Cortex of kidney (tissue), 1 donor: ENCODE results near the gene PTPRG.

ENCODE experiments used
- DNase-seq: peaks from one replicate; lab custom pipeline; 2025; lab: John Stamatoyannopoulos, UW

PTPRG gene

DNA sequence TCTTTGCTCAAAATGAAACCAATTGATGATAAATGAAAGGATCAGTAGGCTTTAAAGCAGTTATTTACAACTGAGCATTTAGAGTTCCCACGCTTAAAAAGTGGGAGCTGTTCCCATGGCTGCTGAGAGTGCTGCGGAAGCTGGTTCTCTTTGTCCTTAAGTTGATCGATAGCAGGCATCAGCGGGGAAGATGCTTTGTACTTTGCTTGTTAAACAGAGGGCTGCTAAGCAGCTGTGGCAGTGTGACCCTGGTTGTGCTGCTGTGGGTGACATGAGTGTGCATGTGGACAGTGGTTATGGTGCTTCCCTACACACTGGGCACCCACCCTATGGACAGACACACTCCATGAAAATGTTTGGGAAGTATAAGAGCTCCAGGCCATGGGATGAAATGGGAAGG, 96.3 kb downstream of the PTPRG start:
- no peak for DNase-seq

GRCh38 chr3:61662861-61663260, 101.5 kb downstream of the PTPRG start:
- DNase-seq = no peak

GRCh38 chr3:61663356-61664104, 102.2 kb downstream of the PTPRG start:
- no peak for DNase-seq

- no peak for DNase-seq
These were observed 102.7 kb downstream of the PTPRG start for GRCh38 chr3:61664105-61664482.

DNA sequence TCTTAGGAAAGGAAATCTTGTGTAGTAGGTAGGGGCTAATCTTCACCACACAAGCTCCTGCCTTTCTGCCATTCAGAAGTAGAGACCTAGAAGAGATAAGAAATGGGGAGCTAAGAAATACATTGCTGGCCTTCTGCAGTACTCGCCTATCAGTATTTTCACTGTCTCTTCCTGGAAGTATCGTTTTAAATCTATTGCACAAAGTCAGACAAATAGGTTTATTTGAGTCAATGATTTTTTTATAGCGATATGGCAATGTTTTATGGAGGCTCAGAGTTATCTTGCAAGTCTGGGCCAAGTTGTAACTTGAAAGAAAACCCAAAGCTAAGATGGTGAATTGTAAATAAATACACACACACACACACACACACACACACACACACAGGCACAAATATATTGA, 103.8 kb downstream of the PTPRG start:
- DNase-seq = no peak

- DNase-seq = no peak
These were observed 104.6 kb downstream of the PTPRG start for GRCh38 chr3:61665987-61666386.

GRCh38 chr3:61666615-61667330, 105.4 kb downstream of the PTPRG start:
- no peak for DNase-seq

DNA sequence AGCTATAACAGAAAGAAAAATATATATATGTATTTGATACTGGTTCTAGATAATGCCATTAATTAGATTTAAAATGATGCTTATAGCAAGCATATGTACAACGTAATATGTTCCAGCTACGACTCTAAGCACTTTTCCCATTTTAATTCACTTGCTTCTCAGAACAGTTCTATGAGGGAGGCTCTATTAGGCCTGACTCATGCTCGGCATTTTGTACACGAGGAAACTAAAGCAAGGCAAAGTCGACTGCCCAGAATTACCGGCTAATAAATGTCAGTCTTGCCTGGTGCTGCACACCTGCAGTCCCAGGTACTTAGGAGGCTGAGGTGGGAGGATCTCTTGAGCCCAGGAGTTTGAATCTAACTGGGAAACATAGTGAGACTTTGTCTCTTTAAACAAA, 106.0 kb downstream of the PTPRG start:
- DNase-seq = no peak

DNA sequence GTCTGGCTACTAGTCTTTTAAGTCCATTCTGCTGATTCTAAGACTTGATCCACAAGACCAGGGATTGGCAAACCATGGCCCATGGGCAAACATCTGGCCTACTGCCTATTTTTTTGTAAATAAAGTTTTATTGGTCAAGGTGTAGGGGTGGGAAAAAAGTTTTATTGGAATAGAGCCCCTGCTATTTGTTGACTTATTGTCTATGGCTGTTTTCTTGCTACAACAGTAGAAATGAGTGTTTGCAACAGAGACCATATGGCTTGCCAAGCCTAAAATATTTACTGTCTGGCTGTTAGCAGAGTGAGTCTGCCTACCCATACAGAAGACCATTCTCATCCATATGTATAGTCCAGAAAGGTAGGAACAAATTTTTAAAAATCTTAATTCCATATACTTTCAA, 106.4 kb downstream of the PTPRG start:
- DNase-seq = no peak

DNA sequence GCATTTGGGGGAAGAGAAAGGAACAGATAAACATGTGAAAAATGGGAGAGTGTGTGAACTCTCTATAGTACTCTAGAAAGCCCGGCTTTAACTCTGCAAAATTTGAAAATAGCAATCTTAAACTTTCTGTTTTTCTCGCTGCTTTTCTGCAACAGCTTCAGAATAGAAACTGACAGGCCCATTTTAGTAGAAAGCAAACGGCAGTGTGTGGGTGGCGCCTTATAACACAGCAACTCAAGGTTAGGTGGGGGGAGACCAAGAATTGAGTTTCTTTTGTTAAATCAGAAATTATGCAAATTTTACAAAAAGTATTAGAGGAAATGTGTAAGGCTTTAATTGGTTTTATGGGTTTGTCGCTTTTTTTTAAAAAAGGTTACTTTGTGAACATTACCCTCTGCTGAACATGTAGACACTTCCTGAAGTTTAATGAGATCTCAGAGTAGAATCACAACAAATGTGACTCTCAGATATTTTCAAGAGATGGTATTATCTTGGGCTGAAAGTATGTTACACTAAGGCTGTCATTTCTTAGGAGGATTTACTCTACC, 107.0 kb downstream of the PTPRG start:
- no peak for DNase-seq

GRCh38 chr3:61669203-61669602, 107.8 kb downstream of the PTPRG start:
- DNase-seq = no peak

DNA sequence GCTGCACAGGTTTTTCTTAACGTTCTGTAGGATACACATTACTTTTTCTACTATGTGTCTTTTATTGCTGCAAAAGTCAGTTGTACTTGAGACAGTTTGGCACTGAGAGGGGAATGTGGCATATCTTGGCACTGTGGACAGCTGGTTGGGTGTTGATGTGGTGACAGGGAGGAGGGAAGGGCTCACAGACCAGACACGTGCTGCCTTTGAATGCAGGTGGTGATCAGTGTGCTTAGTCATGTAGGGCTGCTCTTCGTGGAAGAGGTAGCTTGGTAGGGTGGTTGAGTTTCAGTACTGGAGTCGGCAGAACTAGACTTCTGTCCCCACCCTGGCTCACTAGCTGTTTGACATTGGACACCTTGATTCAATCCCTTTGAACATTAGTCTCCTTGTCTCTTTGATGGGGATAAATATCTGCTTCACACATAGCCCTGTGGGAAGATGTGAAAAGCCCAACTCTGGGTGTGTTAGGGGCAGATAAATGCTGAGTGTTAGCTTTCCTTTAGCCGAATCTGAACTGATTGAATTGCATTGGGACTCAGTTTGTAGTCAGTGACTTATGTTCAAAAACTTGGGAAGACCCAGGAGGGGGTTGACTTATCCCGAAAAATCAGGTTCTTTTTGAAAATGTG, 108.4 kb downstream of the PTPRG start:
- no peak for DNase-seq

DNA sequence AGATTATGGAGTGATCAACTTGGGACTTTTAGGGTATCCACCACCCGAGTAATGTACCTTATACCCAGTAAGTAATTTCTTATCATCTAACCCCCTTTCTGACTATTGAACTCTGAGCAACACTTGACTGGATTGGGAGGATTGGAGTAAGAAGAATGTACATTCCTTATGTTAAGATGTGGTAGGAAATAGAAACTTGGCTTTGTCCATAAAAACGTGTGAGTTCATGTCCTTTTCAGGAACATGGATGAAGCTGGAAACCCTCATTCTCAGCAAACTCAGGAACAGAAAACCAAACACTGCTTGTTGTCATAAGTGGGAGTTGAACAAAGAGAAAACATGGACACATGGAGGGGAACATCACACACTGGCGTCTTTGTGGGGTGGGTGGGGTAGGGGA, 112.3 kb downstream of the PTPRG start:
- DNase-seq = no peak

DNA sequence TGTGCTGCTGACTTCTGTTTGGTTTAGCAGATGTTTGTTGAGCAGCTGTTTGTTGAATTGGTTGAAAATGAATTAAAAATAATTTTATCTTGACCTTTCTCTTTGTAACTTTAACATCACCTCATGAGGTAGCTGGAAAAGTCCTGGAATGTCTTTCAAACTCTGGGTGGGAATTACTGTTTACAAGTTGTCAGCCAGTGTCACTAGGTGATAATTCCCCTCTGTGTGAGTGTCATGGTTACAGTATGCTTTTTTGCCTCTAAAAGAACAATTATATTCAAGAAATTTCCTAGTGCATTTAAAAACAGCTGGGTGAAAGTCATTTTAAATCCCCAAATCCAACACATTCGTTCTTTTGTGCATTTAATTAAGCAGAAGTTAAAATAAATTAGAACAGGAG, 113.2 kb downstream of the PTPRG start:
- DNase-seq = no peak

- no peak for DNase-seq
These were observed 117.7 kb downstream of the PTPRG start for GRCh38 chr3:61679026-61679425.

DNA sequence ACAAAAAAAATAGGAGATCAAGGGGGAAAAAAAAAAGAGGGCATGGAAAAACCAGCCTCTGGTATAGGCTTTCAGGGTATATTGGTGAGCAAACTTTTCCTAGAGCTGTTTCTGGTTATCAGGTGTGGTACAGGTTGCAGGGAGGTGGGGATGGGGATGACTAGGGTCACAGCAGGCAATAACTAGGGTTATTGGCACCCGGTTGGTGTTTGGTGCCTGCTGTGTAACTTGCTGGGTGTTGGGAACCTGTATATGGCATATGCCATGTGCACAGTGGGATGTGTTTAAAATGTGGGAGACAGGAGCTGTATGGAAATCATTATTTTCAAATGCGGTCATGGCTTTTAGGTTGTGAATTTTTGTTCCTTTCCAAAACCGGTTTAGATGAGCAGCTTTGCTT, 119.2 kb downstream of the PTPRG start:
- no peak for DNase-seq

- no peak for DNase-seq
These were observed 120.3 kb downstream of the PTPRG start for GRCh38 chr3:61681636-61682035.

- no peak for DNase-seq
These were observed 121.5 kb downstream of the PTPRG start for GRCh38 chr3:61682671-61683548.

- DNase-seq = no peak
These were observed 122.3 kb downstream of the PTPRG start for GRCh38 chr3:61683549-61684236.

DNA sequence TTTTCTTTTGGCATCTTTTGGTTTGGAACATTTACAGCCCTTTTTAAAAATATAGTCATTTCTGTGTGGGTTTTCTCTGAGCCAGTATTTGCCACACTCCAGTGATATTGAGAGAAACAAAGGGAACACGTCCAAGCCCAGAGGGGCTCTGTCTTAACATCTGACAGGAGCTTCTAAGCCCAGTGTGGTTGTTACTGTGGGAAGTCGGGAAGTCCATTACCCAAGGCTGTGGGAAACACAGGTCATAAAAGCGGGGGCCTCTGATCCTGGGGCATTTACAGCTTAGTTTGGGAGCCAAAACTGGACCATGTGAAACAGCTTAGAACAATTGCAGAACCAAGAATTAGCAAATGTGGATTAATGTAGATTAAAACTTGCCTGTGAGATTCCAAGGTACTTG, 123.0 kb downstream of the PTPRG start:
- no peak for DNase-seq

DNA sequence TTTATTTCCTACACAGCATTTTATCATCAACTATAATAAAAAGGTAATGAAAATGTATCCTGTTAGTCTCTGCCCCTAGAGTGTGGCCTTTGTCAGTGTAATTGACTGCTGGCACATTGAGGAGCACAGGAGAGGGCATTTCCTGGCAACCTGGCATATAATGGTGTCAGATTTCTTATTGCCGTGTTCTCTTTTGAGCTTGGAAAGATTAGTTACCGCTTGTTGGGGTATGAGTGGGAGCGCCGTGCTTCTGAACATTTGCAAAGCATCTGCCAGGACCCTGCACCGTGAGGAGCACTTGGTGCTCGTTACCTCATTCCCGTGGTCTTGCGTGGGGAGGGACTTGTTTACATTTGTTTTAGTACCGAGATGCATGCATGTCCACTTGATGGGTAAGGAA, 124.4 kb downstream of the PTPRG start:
- no peak for DNase-seq
